K562 treated with DMSO at 1 percent for 4 hours (cell line): Measurements from ENCODE around the gene SHISAL1. TPM values are rescaled to one million over a fixed set of nuclear protein-coding genes. Genes with fewer than 3 reads are reported as not detected.

Experiments
- total RNA-seq: library from RNA; unstranded; fragments of 300-600 nt; gene quantifications from 2 replicates; pipeline ENCODE4 v1.2.3, GENCODE V29; 2022; ENCODE audit not compliant: insufficient read depth

Gene SHISAL1
- total RNA-seq = not detected in 2 replicates

DNA sequence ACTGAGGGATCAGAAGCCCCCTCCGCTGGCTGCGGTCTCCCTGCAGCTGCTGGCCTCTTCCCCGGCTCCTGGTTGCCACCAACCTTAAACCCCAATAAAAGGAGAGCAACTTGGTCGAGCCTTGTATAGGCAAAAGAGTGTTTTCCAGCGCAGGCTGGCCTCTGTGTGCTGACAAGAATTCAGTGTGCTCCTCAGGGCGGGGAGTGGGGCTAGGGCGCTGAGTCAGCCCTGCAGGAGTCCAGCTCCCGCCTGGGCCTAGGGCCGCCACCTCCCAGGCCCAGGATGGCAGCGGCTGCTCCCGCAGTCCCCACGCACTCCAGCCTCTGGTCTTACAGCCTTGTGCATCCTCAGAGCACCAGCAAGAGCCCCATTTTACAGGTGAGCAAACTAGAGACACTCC lies at the start of gene SHISAL1:
Gene SHISAL1, minus strand, starts transcription at position 186 of the 400 bp plus-strand sequence. CDS start 12,006 bp downstream, outside the sequence.

Other genes starting within 250 kb of the SHISAL1 start
- gene PARVG, start 132.0 kb downstream of the SHISAL1 start, total RNA-seq = not detected in 2 replicates
- 3.8 and 4.5 TPM in 2 replicates for gene RTL6, start 185.3 kb upstream of the SHISAL1 start, total RNA-seq